ENCODE measurements around the gene NAMPT.
"Not testable (repeated sequence)": the region's sequence is repeated elsewhere in the genome, so short reads cannot be mapped to it uniquely, and the experiment has no call there.

- TF ChIP-seq CTCF (IDR thresholded peaks at IDR 0.05); REST (IDR thresholded peaks at IDR 0.05; ENCODE audit: insufficient read depth in 1 of 2, low read depth in 2 of 2, low read length in 1 of 2); POLR2AphosphoS5 (IDR thresholded peaks at IDR 0.05; ENCODE audit: low read depth, low read length); SIN3A (IDR thresholded peaks at IDR 0.05; ENCODE audit: borderline replicate concordance, insufficient read depth, low read depth, low read length); TCF7L2 (IDR thresholded peaks at IDR 0.05; ENCODE audit: low read depth, low read length): not testable (repeated sequence)
Observed at GRCh38 chr7:106298155-106298554, 13.4 kb upstream of the NAMPT start.
